Stimulated activated naive CD4-positive, alpha-beta T cell treated with Interleukin-2 at 50 U/mL for 16 hours (primary cell): ENCODE results near the gene MAGI2.

ENCODE experiments used
- DNase-seq: peaks from one replicate; lab custom pipeline; 2025; lab: John Stamatoyannopoulos, UW

MAGI2 gene

DNA sequence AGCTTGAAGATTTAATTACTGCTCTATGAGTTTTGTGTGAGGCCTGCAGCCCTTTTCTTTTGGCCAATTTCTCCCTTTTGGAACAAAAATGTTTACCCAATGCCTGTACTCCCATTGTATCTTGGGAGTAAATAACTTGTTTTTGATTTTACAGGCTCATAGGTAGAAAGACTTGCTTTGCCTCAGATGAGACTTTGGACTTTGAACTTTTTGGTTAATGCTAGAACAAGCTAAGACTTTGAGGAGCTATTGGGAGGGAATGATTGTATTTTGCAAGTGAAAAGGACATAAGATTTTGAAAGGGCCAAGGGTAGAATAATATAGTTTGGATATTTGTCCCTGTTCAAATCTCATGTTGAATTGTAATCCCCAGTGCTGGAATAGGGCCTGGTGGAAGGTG lies 152.0 kb downstream of the MAGI2 start:
- DNase-seq = no peak

DNA sequence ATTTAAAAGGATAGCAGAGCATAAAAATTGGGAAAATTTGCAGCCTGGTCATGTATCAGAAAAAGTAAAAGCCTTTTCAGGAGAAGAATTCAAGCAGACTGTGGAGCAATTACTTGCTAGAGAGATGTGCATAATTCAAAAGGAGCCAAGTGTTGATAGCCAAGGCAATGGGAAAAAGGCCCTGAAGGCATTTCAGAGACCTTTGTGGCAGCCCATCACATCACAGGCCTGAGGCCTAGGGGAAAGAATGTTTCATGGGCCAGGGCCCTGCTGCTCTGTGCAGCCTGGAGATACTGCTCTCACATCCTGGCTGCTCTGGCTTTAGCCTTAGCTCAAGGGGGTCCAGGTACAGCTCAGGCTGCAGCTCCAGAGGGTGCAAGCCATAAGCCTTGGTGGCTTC lies 152.9 kb downstream of the MAGI2 start:
- DNase-seq = no peak

DNA sequence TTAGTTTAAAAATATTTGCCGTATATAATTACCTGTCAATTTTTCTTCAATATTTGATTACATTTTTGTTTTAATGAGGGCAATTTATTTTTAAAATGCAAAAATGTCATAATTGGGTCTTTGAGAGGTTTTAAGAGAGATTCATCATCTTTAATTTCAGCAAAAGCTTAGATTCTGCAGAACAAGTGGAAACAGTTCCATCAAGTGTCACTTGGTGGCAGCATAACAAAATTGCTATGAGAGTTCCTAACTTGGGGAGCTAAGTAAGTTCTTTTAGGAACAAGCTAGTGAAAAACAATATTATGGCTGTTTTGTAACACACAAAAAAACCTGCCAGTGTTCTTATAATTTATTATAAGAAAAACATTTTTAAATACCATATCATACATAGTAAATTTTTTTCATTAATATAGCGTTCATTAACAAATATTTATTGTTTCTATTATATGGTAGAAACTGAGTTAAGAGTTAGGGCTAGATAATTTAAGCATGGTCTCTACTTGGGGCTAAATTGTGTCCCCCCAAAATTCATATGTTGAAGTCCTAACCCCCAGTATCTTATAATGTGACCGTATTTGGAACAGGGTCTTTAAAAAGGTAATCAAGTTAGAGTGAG lies 155.2 kb downstream of the MAGI2 start:
- no peak for DNase-seq

DNA sequence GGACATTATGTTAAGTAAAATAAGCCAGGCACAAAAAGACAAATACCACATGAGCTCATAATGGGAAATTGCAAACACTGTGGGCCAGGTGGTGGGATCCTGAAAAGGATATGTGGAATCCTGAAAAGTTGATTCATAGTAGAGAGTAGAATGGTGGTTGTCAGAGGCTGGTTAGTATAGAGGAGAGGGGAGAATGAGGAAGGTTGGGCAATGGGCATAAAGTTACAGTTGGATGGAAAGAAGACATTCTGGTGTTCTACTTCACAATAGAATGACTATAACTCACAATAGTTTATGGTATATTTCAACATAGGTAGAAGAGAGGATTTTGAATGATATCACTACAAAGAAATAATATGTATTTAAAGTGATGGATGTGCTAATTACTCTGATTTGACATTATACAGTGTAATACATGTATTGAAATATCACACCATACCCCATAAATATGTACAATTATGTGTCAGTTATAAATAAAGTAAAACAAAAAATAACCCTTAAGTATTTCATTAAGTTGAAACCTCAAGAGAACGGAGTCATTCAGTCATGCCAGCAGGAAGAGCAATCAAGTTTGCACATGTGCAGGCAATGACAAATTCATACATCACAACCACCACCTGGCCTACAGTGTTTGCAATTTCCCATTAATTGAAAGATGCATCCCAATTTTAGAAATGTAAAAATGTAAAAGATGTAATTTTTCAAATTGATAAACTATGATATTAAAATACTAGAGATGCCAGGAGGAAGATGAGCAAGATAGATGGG lies 156.7 kb downstream of the MAGI2 start:
- DNase-seq = no peak

DNA sequence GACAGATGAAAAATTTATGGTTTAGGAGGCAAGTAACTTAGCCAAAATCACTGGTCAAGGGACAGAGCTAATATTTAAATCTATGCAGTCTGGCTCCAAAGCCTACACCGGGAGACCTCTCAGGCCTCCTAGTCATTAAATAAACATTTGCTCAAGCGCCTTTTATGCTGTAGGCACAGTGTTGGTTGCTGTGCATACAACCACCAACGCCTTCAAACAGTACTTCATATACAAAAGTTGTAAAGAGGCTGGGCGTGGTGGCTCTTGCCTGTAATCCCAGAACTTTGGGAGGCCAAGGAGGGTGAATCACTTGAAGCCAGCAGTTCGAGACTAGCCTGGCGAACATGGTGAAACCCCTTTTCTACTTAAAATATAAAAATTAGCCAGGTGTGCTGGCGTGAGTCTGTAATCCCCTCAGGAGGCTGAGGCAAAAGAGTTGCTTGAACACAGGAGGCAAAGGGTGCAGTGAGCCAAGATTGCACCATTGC lies 159.8 kb downstream of the MAGI2 start:
- no peak for DNase-seq

DNA sequence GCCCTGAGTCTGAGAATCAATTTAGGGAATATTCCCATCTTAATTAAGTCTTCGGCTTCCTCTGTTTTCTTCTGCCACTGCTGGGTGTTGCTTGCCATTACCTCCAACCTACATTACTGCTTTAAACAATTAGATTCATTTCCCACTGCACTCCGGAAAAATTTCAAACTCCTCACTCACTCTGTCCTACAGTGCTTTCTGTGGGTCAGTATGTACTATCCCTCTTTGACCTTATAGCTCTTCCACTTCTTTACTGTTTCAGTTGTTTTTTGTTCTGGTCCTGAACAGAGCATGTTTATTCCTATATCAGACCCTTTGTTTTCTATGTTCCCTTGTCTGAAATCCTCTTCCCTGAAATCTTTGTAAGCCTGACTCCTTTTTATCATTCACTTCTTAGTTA lies 160.6 kb downstream of the MAGI2 start:
- DNase-seq = no peak

DNA sequence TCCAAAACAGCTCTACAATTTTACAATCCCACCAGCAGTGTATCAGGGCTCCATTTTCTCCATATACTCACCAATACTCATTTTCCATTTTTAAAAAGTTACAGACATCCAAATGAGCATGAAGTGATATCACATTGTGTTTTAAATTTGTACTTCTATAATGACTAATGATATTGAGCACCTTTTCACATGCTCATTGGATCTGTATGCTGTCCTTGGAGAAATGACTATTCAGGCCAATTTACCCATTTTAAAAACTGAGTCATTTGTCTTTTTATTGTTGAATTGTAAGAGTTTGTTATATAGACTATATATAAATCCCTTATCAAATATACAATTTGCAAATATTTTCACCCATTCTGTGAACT lies 162.0 kb downstream of the MAGI2 start:
- DNase-seq = no peak

DNA sequence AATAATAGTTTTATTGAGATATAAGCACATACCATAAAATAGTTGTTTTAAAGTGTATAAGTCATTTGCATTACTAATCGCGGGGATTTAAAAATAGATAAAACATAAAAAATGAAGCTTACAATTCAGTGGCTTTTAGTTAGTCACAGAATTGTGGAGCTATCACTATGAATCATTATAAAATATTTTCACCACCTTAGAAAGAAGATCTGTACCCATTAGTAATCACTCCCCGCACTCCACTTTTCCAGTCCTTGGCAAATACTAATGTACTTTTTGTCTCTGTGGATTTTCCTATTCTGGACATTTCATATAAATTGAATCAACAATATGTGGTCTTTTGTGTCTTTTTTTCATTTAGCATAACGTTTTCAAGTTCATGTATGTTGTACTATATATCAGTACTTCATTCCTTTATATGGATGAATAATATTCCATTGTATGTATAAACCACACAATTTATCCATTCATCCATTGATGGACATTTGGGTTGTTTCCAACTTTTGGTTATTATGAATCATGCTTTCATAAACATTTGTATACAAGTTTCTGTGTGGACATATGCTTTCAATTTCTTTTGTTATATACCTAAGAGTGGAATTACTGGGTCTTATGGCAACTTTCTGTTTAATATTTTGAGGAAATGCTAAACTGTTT lies 162.5 kb downstream of the MAGI2 start:
- DNase-seq = no peak

DNA sequence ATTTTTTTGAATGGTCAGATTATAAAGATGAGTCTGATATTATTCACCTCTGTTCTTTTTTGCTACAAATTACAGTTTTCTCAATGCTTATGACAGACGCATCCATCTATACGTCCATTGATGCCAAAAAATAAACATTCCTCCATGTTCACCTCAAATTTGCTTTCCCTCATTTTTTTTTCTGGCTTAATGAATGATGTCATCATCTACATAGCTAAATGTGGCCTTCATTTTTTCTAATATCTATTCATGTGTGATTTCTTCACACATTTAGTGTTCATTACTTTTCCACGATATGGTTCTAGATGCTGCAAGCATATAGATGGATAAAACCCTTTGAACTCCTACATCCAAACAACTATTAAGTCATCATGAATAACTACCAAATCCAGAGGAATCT lies 163.1 kb downstream of the MAGI2 start:
- no peak for DNase-seq

DNA sequence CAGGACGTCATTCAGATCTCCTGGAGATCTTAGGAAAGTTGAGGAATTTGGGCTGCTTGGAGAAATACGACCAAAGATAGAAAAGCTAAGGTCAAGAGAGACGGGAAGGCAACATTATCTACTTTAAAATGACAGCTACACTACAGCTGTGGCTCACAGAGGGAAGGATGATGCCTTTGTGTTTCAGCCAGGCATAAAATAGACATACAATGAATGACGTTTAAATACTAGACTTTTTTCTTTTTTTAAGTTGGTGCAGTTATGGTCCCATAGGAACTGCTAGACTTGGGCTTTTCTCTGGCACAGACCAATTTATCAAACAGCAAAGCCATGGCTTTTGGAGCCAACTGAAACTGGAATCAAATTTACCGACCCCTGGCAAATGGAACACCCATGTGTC lies 164.8 kb downstream of the MAGI2 start:
- no peak for DNase-seq

DNA sequence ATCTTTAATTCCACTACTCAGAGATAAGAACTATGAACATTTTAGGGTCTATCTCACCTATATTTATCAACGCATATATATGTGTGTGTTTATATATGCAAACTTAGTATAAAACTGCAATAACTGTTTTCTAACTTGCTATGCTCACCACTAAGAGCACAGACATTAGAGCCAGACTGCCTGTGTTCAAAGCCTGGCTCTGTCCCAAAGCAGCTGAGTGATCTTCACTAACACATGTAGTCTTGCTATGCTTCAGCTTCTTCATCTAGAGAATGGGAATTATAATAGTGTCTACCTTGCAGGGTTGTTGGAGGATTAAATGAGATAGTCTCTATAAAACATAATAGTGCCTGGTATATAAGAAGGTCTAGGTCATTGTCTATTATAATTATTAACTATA lies 165.5 kb downstream of the MAGI2 start:
- no peak for DNase-seq

DNA sequence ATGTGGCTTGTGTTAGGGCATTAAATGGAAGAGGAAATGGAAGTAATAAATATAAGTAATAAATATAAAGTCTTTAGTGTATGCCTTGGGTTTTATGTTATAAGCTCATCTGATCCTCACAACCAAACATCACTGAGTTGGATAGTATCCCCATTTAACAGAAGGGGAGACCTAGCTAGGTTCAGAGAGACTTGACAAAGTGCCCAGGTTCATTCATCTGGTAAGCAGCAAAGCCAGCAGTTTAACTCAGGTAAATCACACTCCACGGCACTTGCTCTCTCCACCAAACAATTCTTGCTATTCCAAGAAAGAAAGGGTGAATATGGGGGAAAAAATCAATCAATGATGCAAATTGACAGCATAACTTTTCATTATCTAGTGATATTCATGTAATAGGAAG lies 167.3 kb downstream of the MAGI2 start:
- no peak for DNase-seq

DNA sequence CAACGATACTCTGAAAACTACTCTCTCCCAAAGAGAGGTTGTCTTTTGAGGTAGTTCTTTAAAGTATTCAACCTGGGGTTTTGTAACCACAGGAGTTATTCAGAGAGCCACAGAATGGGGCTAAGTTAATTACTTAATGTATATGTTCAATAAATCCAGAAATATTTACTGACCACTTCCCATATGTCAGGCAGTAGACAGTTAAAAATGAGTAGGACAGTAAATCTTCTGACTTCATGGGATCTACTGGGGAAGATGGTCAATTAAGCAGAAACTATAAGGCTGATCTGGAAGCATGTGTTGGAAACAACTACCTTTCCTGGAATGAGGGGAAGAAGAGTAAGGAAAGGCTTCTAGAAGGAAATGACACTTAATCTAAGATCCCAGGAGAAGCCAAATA lies 167.7 kb downstream of the MAGI2 start:
- no peak for DNase-seq

DNA sequence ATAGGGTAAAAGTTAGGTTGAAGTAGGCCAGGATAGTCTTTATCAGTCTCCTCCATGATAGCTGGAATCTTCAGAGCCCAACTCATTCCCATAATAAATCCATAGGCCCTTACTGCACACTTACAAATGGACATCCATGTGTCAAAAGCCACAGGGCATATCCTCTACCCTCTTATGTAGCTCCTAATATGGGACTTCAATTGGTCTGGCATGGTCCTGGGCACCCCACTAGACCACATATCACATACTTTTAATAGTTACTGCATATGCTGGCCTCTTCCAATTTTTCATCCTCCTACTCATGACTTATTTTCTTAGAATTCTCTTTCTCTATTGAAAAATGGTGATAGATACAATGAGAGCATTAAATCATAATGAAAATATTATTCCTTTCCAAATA lies 169.3 kb downstream of the MAGI2 start:
- DNase-seq = no peak

DNA sequence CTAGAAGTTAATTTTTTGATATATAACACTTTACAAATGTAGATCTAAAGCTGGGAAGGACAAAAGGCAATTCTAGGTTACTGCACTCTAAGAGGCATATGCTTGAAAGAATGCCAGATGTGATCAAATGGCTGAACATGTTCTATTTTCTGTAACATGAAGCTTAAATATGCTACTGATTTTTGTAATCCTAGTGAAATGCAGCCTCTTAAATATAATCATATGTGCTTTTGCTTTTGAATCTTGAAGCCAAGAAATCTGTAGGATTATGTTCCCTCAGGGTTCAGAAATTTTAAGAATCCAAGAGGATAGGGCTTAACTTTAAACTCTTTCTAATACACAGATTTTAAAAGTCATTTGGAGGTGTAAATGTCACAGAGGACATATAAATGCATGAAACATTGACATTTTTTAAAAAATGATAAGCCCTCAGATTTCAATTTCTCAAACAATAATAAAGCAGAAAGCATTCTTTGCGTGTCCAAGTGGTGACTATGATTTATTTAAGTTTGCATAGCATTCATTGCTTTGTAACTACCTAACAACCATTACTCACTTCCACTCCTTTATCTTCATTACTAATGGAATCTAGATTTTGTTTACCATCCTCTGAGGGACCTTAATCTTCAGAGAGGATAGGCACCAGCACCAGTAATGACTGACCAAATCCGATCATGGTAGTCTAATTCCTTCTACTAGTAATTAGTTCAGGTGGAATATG lies 170.4 kb downstream of the MAGI2 start:
- DNase-seq = no peak

DNA sequence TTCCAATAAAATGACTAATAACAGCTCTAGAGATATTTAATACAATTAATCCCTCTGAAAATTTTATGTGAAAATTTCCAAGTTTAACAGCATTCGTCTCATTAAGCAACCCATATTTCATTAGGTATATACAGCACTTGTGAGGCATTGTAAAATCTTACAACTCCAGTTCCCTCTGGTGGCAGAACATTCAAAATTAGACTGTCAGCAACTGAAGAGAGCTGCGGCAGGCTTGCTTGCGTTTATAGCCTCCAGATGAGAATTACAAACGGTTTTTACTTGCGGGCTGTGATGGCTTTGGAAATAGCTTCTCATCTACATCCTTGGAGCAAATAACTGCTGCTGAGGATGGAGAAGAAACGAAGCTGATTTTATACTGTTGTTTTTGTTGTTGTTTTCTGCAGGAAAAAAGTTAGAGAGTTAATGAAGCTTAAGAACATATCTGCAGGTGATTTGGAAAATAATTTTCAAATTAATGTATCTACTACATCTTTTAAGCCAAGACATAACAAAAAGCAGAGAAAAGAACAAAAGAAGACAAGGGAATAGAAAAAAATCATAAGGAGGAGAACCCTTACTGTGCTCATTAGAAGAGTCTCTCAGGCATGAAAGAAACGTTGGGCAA lies 171.3 kb downstream of the MAGI2 start:
- DNase-seq = no peak

DNA sequence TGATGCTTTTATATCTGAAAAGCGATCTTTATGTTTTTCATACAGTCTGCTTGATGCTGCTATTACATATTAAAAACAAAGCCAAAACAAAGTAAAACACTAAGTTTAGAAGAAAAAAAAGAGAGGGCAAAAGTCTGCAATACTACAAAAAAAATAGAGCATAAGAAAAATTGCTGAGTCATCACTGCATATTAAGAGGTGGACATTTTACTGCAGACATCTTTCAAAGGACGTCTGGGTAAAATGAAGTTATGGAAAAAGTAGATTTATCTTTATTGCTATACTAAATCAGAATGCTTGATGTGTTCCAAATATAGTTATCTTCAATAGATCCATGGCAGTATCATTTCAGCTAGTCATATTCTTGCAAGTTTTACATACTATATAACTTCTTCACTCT lies 172.0 kb downstream of the MAGI2 start:
- no peak for DNase-seq

DNA sequence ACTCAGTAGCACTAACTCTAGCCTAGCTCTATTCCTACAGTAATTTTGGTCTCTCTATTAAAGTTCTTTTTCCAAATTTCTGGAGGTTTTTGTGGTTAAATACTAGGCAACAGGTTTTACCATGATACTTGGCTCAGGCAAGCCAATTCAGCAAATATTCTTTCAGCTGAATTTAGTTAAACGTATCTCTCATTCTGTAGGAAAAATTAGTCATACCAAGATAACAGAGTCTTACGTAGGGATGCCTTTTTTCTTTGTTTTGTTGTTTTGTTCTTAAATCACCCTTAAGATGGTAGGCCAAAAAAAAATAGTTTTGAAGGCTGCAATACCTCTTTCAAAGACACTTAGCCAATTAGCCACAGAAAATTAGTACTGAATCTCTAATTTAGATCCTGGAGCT lies 180.5 kb downstream of the MAGI2 start:
- DNase-seq = no peak

DNA sequence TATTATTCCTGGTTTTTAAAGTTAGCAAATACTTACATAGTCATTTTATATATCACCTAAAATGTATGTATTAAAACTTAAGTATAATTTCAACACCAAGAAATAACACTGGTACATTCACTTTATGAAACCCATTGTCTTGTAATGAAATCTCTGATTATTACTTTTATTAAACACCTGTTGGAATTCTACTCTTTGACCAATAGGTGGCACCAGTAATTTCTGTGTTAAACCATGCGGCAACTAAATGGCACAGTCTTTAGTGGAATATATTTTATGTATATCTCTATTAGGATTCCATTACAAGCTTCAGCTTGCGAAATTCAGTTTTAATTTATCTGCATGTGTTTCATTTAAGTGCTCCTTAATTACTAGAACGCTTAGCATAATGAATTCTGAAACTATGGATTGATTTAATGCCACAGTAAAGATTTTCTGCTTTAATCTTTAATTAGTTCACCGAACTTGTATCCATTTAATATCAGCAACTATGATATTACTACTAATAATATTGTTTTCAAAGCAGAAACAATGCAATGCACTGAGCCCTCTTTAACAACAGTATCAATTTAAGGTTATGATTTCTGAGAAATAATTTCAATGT lies 181.3 kb downstream of the MAGI2 start:
- DNase-seq = no peak

DNA sequence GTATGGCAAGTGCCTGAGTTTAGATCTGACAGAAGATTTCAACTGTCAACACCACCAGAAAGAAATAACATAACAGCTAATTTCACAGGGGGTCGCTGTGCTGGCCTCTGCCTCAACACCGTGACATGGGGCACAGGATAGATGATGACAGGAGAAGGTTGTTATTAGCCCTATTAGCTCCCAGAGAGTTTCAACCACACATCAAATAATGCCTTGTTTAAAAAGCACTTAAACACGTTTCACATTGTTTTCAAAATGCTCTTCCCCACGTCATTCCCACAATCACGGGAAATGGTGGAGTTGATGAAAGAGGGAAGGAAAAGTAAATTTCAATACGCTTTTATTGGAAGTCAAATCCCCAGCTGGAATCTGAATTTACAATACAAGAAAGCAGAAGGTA lies 184.7 kb downstream of the MAGI2 start:
- no peak for DNase-seq

DNA sequence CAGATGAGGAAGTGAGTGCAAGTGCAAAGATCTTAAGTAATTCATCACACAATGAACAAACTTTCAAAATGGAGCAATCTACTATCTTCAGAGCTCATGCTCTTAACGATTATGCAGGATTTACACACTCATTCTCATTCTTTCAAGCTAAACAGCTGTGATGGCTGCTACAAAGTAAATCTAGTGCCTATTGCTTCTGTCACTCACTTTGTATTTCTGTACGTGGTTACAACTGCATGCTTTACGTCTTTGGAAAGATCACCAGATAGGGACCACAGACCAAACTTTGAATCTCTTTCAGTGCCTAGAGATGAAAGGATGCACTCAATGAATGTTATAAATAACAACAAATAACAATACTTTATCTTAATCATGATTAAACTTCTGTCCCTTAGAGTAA lies 194.6 kb downstream of the MAGI2 start:
- no peak for DNase-seq

DNA sequence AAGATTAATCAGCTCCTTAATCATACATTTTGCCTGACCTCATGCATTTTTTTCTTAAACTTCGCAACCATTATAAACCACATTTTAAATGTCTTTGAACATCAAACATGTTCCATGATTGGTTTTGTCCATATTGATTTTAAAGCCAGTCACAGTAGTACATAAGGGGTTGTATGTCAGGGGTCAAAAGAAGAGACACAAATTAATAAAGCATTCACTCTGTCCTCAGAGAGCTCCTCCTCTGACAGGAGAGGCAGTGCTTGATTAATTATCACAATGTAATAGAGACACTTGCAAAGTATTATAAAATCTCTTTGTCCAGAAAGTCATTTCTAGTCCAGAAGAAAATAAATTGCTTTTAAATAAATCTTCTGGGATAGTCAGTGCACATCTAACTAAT lies 195.5 kb downstream of the MAGI2 start:
- no peak for DNase-seq
